ENCODE data around the gene ITPKB. TPM values are rescaled to one million over a fixed set of nuclear protein-coding genes. Genes with fewer than 3 reads are reported as not detected.

ITPKB gene
- total RNA-seq, 4 donors from 2014 or later = 29.7 to 117 (median 44.9) TPM

DNA sequence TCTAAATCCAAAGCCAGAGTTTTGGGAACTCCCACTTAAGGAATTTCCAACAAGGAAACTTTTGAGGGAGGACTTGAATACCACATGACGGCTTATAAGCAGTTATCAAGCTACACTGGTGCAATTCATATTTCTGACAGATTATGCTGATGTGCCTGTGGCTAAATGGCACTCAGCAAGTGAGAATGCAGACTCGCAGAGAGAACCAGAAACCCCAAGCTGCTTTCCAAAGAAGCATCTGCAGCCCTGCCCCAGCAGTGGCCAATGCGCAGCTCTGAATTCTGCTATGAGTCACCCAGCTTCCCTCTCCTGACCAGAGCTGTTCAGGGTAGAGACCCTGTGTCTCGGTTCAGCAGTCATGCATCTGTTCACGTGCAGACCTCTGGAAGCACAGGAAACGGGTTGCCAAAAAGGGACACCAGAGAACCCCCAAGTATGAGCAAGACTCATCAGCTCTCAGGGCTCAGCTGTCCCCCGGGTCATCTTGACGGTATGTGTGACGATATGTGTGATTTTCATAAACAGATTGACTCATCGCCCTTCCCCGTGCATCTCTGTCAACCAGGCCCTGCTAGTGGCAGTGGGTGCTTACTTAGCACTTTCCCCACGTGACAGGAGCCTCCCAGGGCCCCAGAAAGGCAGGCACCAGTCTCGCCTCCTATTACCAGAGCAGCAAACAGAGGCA, 76.3 kb downstream of the ITPKB start:
- H3K4me1 ChIP-seq = peaks cover 30 to 49% of the 10 kb centered on the region in 2 donors
- H3K27ac ChIP-seq = no peak overlapping the region
- no peaks in the 10 kb centered on the region for H3K27me3 ChIP-seq
- TF ChIP-seq POLR2A (IDR thresholded peaks at IDR 0.05) (peak; percentile 28 to 39), CTCF (IDR thresholded peaks at IDR 0.05) (no peak)
- intact Hi-C loops (cut with DNase I; ENCODE audit: low total_unique reads) = no loop called here
- H3K4me3 ChIP-seq = no peak overlapping the region
- no peaks in the 10 kb centered on the region for H3K9me3 ChIP-seq
- H3K36me3 ChIP-seq = no peaks in the 10 kb centered on the region
- peak; percentile 77 to 88 for DNase-seq

DNA sequence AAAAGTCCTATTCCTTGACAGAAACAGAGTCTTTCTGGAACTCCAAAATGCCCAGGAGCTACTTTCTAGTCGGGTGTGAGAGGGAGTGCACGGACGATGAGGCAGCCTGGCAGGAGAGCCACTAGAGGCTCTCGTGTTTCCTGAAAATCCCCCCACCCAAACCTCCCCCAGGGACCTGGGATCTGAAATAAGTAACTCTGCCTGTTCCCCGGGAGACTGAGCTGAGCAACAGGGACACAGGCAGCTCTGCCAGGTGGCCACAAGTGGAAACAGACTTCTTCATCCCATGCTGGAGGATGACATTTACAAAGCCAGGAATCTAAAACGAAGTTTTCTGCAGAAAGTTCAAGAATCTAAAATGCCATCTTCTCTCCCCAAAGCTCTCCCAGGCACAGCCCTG, 77.1 kb downstream of the ITPKB start:
- Histone ChIP-seq H3K36me3 (no peaks in the 10 kb centered on the region), H3K9me3 (no peaks in the 10 kb centered on the region), H3K4me3 (no peak overlapping the region), H3K4me1 (peaks cover 30 to 49% of the 10 kb centered on the region in 2 donors), H3K27me3 (no peaks in the 10 kb centered on the region), H3K27ac (no peak overlapping the region)
- peak in 1 of 2 donors; percentile 51 for DNase-seq
- intact Hi-C loops (cut with DNase I; ENCODE audit: low total_unique reads) = no loop called here
- no peak for TF ChIP-seq CTCF (IDR thresholded peaks at IDR 0.05)
- no peak for TF ChIP-seq POLR2A (IDR thresholded peaks at IDR 0.05)

DNA sequence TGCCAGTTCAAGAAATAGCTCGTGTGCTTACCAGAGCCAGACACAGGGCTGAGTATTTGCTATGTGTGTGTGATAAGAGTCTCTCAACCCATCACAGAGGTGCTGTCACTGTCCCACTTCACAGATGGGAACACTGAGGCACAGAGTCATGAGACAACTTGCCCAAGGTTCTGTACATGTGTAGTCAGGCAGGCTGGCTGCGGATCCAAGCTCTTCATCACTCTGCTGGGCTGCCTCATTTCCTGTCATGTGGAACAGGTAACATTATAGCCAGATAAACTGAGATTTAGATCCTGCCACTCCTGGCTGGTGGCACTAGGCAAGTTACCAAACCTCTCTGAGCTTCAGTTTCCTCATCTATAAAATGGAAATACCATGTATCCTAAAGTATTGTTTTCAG, 77.8 kb downstream of the ITPKB start:
- Histone ChIP-seq H3K4me3 (no peak overlapping the region), H3K36me3 (no peaks in the 10 kb centered on the region), H3K27me3 (no peaks in the 10 kb centered on the region), H3K9me3 (no peaks in the 10 kb centered on the region), H3K27ac (no peak overlapping the region), H3K4me1 (peaks cover 37 to 54% of the 10 kb centered on the region in 2 donors)
- TF ChIP-seq CTCF (IDR thresholded peaks at IDR 0.05) = no peak
- TF ChIP-seq POLR2A (IDR thresholded peaks at IDR 0.05) = no peak
- intact Hi-C loops (cut with DNase I; ENCODE audit: low total_unique reads) = no loop called here
- DNase-seq = no peak

DNA sequence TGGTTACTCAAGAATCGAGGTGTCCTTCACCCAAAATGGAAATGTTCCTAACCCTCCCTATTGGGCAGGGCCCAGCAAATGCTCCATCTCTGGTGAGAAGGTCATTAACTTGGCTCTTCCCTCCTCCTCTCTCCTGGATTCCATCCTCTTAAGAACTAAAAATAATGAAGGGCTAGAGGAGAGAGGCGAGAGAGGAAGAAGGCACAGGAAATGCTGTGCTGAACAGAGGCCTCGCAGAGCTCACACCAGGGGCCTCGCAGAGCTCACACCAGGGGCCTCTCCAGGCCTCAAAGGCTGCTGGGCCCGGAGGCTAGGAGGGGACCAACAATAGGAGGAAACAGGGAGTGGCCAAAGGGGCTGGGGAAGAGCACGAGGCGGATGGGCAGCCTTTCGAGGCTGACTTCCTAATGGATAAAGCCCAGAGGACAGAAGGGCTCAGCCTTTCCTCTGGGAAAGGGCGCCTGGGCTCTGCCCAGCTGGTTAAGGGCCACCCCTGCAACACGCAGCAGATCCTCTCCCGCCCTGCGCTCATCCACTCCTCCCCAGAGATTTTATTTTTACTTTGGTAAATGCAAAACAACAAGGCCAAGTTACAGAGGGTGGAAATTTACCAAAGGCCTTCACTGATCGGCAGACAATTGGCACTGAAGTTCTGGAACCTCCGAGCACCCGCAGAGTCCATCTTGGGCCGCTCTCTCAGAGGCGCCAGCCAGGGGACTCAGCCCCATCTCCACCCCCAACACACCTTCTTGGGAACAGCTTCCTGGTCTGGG, 78.5 kb downstream of the ITPKB start:
- peak; percentile 64 to 70 for DNase-seq
- H3K27me3 ChIP-seq = no peaks in the 10 kb centered on the region
- peaks cover 37 to 54% of the 10 kb centered on the region in 2 donors for H3K4me1 ChIP-seq
- no peaks in the 10 kb centered on the region for H3K36me3 ChIP-seq
- H3K4me3 ChIP-seq = no peak overlapping the region
- TF ChIP-seq POLR2A (IDR thresholded peaks at IDR 0.05) (peak in 1 of 2 donors; percentile 8), CTCF (IDR thresholded peaks at IDR 0.05) (no peak)
- intact Hi-C loops (cut with DNase I; ENCODE audit: low total_unique reads) = no loop called here
- no peaks in the 10 kb centered on the region for H3K9me3 ChIP-seq
- H3K27ac ChIP-seq = no peak overlapping the region

DNA sequence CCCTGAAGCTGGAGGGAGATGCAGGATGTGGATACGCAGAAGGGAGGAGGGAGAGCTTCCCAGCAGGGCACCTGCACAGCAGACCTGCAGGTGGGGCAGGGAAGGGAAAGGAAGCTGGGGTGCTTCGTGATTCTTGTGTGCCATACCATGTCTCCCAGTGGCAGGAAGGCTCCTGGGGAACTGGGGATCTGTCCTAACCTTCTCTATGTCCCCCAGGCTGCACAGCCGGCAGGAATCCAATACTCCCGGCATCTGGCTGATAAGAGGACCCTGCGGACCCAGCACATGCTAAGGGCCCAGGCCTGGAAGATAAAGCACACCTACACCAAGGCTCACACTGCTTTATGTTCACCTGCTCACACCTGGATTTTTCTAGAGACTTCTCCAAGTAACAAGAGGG, 79.4 kb downstream of the ITPKB start:
- intact Hi-C loops (cut with DNase I; ENCODE audit: low total_unique reads) = no loop called here
- no peak for TF ChIP-seq POLR2A (IDR thresholded peaks at IDR 0.05)
- no peak for TF ChIP-seq CTCF (IDR thresholded peaks at IDR 0.05)
- DNase-seq = no peak
- H3K27me3 ChIP-seq = no peaks in the 10 kb centered on the region
- H3K27ac ChIP-seq = no peak overlapping the region
- no peaks in the 10 kb centered on the region for H3K9me3 ChIP-seq
- no peak overlapping the region for H3K4me3 ChIP-seq
- no peaks in the 10 kb centered on the region for H3K36me3 ChIP-seq
- H3K4me1 ChIP-seq = peaks cover 37 to 55% of the 10 kb centered on the region in 2 donors
